Mesothelial cell of epicardium (in vitro differentiated cells): ENCODE measurements around the gene DPPA5. TPM values are rescaled to one million over a fixed set of nuclear protein-coding genes. Genes with fewer than 3 reads are reported as not detected.
"Not testable (repeated sequence)": the region's sequence is repeated elsewhere in the genome, so short reads cannot be mapped to it uniquely, and the experiment has no call there.

Experiments
- DNase-seq, 2 experiments: peaks; one replicate each; pipeline ENCODE4 v3.0.0; 2021; ENCODE audit warnings: low spot score in 2 of 2; ENCODE audit not compliant: unreplicated experiment in 2 of 2
- H3K27ac Mint-ChIP-seq: 2 replicates; pipeline ENCODE4 v1.8.0; 2021; ENCODE audit warnings: mixed read lengths
- H3K27me3 Mint-ChIP-seq: 2 replicates; pipeline ENCODE4 v1.8.0; 2021; ENCODE audit warnings: low read depth, mixed read lengths
- H3K36me3 Mint-ChIP-seq: 2 replicates; pipeline ENCODE4 v1.8.0; 2021; ENCODE audit warnings: mixed read lengths
- H3K4me1 Mint-ChIP-seq: 2 replicates; pipeline ENCODE4 v1.8.0; 2021; ENCODE audit warnings: mixed read lengths
- H3K4me3 Mint-ChIP-seq: 2 replicates; pipeline ENCODE4 v1.8.0; 2021; ENCODE audit warnings: mild to moderate bottlenecking, moderate library complexity, mixed read lengths
- H3K9me3 Mint-ChIP-seq: 2 replicates; pipeline ENCODE4 v1.8.0; 2021; ENCODE audit warnings: mixed read lengths
- total RNA-seq: library from RNA; stranded (reverse); gene quantifications from 3 replicates; pipeline ENCODE4 v1.2.1, GENCODE V29; 2021
- TF ChIP-seq, protein P1 (sequence below): fragments of 200-600 bp; sonication (generic); IDR thresholded peaks from one replicate; pipeline ENCODE4 v1.5.0; 2021; ENCODE audit warnings: antibody characterized with exemption; ENCODE audit not compliant: unreplicated experiment

DPPA5 gene
- total RNA-seq, 1 donor from 2014 or later: not detected

DNA sequence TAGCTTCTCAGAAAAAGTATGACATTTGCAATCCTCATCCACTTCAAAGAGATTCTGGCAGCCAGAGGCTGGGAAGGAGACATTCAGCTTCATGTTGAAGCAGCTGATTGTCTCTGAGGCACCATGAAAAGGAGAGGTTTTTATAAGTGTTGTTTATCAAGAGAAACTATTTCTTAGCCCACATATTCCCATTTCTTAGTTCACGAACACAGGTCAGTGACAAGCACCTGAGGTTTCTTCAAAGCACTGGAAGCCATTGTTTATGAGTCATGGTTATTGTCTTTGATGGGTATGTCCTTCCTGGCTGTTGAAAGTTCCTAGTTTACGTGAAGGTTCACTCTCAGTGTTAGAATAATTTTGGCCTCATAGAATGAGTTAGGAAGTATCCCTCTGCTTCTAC is 37.6 kb upstream of the DPPA5 start:
- peaks cover 6% of the 10 kb centered on the region for H3K27me3 Mint-ChIP-seq
- TF ChIP-seq, protein P1, sequence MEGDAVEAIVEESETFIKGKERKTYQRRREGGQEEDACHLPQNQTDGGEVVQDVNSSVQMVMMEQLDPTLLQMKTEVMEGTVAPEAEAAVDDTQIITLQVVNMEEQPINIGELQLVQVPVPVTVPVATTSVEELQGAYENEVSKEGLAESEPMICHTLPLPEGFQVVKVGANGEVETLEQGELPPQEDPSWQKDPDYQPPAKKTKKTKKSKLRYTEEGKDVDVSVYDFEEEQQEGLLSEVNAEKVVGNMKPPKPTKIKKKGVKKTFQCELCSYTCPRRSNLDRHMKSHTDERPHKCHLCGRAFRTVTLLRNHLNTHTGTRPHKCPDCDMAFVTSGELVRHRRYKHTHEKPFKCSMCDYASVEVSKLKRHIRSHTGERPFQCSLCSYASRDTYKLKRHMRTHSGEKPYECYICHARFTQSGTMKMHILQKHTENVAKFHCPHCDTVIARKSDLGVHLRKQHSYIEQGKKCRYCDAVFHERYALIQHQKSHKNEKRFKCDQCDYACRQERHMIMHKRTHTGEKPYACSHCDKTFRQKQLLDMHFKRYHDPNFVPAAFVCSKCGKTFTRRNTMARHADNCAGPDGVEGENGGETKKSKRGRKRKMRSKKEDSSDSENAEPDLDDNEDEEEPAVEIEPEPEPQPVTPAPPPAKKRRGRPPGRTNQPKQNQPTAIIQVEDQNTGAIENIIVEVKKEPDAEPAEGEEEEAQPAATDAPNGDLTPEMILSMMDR: no peak
- H3K4me1 Mint-ChIP-seq: peaks cover 2% of the 10 kb centered on the region
- no peak for DNase-seq
- H3K27ac Mint-ChIP-seq: no peak overlapping the region
- no peak overlapping the region for H3K4me3 Mint-ChIP-seq
- H3K9me3 Mint-ChIP-seq: no peaks in the 10 kb centered on the region
- no peaks in the 10 kb centered on the region for H3K36me3 Mint-ChIP-seq

- TF ChIP-seq, protein P1: no peak
- no peak overlapping the region for H3K27ac Mint-ChIP-seq
- H3K36me3 Mint-ChIP-seq: no peaks in the 10 kb centered on the region
- H3K27me3 Mint-ChIP-seq: peaks cover 6% of the 10 kb centered on the region
- H3K4me3 Mint-ChIP-seq: no peak overlapping the region
- no peaks in the 10 kb centered on the region for H3K9me3 Mint-ChIP-seq
- H3K4me1 Mint-ChIP-seq: peaks cover 2% of the 10 kb centered on the region
- DNase-seq: no peak
Observed at GRCh38 chr6:73389854-73390253, 35.8 kb upstream of the DPPA5 start.

- H3K4me1 Mint-ChIP-seq: peaks cover 2% of the 10 kb centered on the region
- peaks cover 6% of the 10 kb centered on the region for H3K27me3 Mint-ChIP-seq
- TF ChIP-seq, protein P1: peak; percentile 34
- peak overlapping the region; percentile 73 for H3K4me3 Mint-ChIP-seq
- peak overlapping the region; percentile 28 for H3K27ac Mint-ChIP-seq
- no peaks in the 10 kb centered on the region for H3K9me3 Mint-ChIP-seq
- H3K36me3 Mint-ChIP-seq: no peaks in the 10 kb centered on the region
- peak in 1 of 2 experiments; percentile 51 for DNase-seq
Observed at GRCh38 chr6:73388800-73389512, 34.9 kb upstream of the DPPA5 start.

- no peak for DNase-seq
- peaks cover 6% of the 10 kb centered on the region for H3K27me3 Mint-ChIP-seq
- no peak overlapping the region for H3K27ac Mint-ChIP-seq
- H3K36me3 Mint-ChIP-seq: no peaks in the 10 kb centered on the region
- TF ChIP-seq, protein P1: no peak
- no peaks in the 10 kb centered on the region for H3K9me3 Mint-ChIP-seq
- H3K4me3 Mint-ChIP-seq: peak overlapping the region; percentile 73
- H3K4me1 Mint-ChIP-seq: peaks cover 2% of the 10 kb centered on the region
Observed at GRCh38 chr6:73388433-73388799, 34.3 kb upstream of the DPPA5 start.

DNA sequence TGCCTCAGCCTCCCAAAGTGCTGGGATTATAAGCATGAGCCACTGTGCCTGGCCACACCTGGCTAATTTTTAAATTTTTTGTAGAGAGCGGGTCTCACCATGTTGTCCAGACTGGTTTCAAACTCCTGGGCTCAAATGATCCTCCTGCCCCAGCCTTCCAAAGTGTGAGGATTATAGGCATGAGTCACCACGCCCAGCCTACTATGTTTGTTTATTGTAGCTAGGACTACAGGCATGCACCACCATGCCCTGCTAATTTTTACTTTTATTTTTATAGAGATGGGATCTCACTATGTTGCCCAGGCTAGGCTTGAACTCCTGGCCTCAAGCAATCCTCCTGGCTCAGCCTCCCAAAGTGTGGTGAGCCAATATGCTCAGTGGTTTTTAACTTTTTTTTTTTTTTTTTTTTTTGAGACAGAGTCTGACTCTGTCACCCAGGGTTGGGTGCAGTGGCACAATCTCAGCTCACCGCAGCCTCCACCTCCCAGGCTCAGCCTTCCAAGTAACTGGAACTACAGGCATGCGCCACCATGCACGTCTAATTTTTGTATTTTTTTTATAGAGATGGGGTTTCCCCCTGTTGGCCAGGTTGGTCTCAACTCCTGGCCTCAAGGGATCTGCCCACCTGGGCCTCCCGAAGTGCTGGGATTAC is 28.5 kb upstream of the DPPA5 start:
- H3K4me3 Mint-ChIP-seq: no peak overlapping the region
- H3K36me3 Mint-ChIP-seq: no peaks in the 10 kb centered on the region
- no peak for DNase-seq
- H3K4me1 Mint-ChIP-seq: no peaks in the 10 kb centered on the region
- no peaks in the 10 kb centered on the region for H3K27me3 Mint-ChIP-seq
- no peak overlapping the region for H3K27ac Mint-ChIP-seq
- no peaks in the 10 kb centered on the region for H3K9me3 Mint-ChIP-seq
- TF ChIP-seq, protein P1: no peak

- H3K9me3 Mint-ChIP-seq, H3K4me3 Mint-ChIP-seq, H3K36me3 Mint-ChIP-seq, H3K27me3 Mint-ChIP-seq, H3K27ac Mint-ChIP-seq, DNase-seq, H3K4me1 Mint-ChIP-seq: not testable (repeated sequence)
Observed at GRCh38 chr6:73381531-73381930, 27.5 kb upstream of the DPPA5 start.
